Activated CD4-positive, alpha-beta T cell treated with anti-CD3 and anti-CD28 coated beads for 1 hour (primary cell): ENCODE measurements around the gene ACTMAP.
"Not testable (repeated sequence)": the region's sequence is repeated elsewhere in the genome, so short reads cannot be mapped to it uniquely, and the experiment has no call there.

ENCODE experiments used
- DNase-seq: peaks from one replicate; pipeline ENCODE4 v3.0.0-alpha.2; 2020

Gene ACTMAP

GRCh38 chr19:40775632-40776022 lies 25.4 kb upstream of the ACTMAP start:
- no peak for DNase-seq

GRCh38 chr19:40774916-40775631 lies 24.8 kb upstream of the ACTMAP start, which contains the start of gene MIA:
MIA (plus strand) TSS chr19:40775521; CDS start chr19:40775543, 22 bp downstream.
- no peak for DNase-seq

GRCh38 chr19:40771101-40771862 lies 21.0 kb upstream of the ACTMAP start:
- DNase-seq = not testable (repeated sequence)

GRCh38 chr19:40768869-40769268 lies 18.6 kb upstream of the ACTMAP start:
- no peak for DNase-seq

- not testable (repeated sequence) for DNase-seq
These were observed 16.1 kb upstream of the ACTMAP start for GRCh38 chr19:40766385-40766784.

GRCh38 chr19:40763963-40764362 lies 13.7 kb upstream of the ACTMAP start:
- DNase-seq = no peak

GRCh38 chr19:40763526-40763925 lies 13.2 kb upstream of the ACTMAP start:
- DNase-seq = no peak

GRCh38 chr19:40762754-40763470 lies 12.6 kb upstream of the ACTMAP start:
- no peak for DNase-seq

GRCh38 chr19:40759352-40759751 lies 9.1 kb upstream of the ACTMAP start:
- DNase-seq = no peak

GRCh38 chr19:40758491-40758890 lies 8.2 kb upstream of the ACTMAP start:
- DNase-seq = no peak

GRCh38 chr19:40756502-40757110 lies 6.3 kb upstream of the ACTMAP start:
- DNase-seq = no peak

GRCh38 chr19:40755791-40756190 lies 5.5 kb upstream of the ACTMAP start:
- DNase-seq = no peak

GRCh38 chr19:40755248-40755624 lies 5.0 kb upstream of the ACTMAP start:
- DNase-seq = no peak

GRCh38 chr19:40754611-40755247 lies 4.5 kb upstream of the ACTMAP start:
- DNase-seq = no peak

GRCh38 chr19:40752257-40752781 lies 2.0 kb upstream of the ACTMAP start:
- no peak for DNase-seq

- peak; percentile 92 for DNase-seq
These were observed 729 bp upstream of the ACTMAP start, which contains the start of gene SNRPA for GRCh38 chr19:40750874-40751537. SNRPA (plus strand) TSS chr19:40751203; CDS start chr19:40751409, 206 bp downstream.

- no peak for DNase-seq
These were observed 2.7 kb downstream of the ACTMAP start for GRCh38 chr19:40747536-40747935.

- DNase-seq = no peak
These were observed 4.9 kb downstream of the ACTMAP start for GRCh38 chr19:40745402-40745780.

- DNase-seq = no peak
These were observed 5.5 kb downstream of the ACTMAP start for GRCh38 chr19:40744554-40745401.

GRCh38 chr19:40743926-40744325 lies 6.4 kb downstream of the ACTMAP start:
- no peak for DNase-seq

- DNase-seq = no peak
These were observed 7.4 kb downstream of the ACTMAP start for GRCh38 chr19:40742886-40743285.
